GM12878 (cell line): ENCODE results near the gene ZSWIM7. TPM values are rescaled to one million over a fixed set of nuclear protein-coding genes. Genes with fewer than 3 reads are reported as not detected.

Experiments
- ATAC-seq: fragments of 200-7000 bp; cut with Tn5 transposase; 3 replicates; pipeline ENCODE4 v1.9.1; 2020; ENCODE audit warnings: mild to moderate bottlenecking, moderate library complexity
- BruUV-seq: library from RNA; stranded (reverse); fragments of 400-500 nt; replicated peaks from 2 replicates; lab custom pipeline; 2021; lab: Mats Ljungman, UMichigan
- CTCF ChIA-PET: fragments of 300-600 bp; sonication (Branson Sonifier 250); formaldehyde crosslinking; extraction: SDS; loops from one replicate; lab custom pipeline; 2021; ENCODE audit warnings: inconsistent platforms; lab: Yijun Ruan, JAX
- POLR2A ChIA-PET: fragments of 350-600 bp; formaldehyde crosslinking; extraction: SDS; loops from one replicate; lab custom pipeline; 2021; ENCODE audit warnings: inconsistent platforms; lab: Charles Lee
- RAD21 ChIA-PET: fragments of 300-600 bp; sonication (Branson Sonifier 250); formaldehyde crosslinking; loops from one replicate; lab custom pipeline; 2023; ENCODE audit warnings: antibody characterized with exemption; ENCODE audit not compliant: unreplicated experiment; lab: Charles Lee
- SMC1A ChIA-PET: fragments of 300-600 bp; sonication (Branson Sonifier 250); formaldehyde crosslinking; loops from one replicate; lab custom pipeline; 2023; ENCODE audit not compliant: unreplicated experiment, uncharacterized antibody; lab: Charles Lee
- DNase-seq: peaks from one replicate; pipeline ENCODE4 v3.0.0-alpha.2; 2011; ENCODE audit warnings: low read depth, low spot score
- FAIRE-seq: peaks from 3 replicates; lab custom pipeline; 2011; peaks lifted over from hg19 to GRCh38; lab: Jason Lieb, UNC
- H2AFZ ChIP-seq: 2 replicates; pipeline ENCODE4 v1.6.0; 2011; ENCODE audit warnings: low read depth, low read length, control low read depth; ENCODE audit not compliant: control insufficient read depth
- H3K27ac ChIP-seq: 2 replicates; pipeline ENCODE4 v1.5.1; 2011; ENCODE audit warnings: control low read depth; ENCODE audit not compliant: control insufficient read depth, insufficient read depth
- H3K27me3 ChIP-seq, 2 experiments: replicated peaks in 1 of 2; 2 replicates each; pipeline versions ENCODE4 v1.6.0 to v1.6.1; 2011; ENCODE audit warnings: low read length in 1 of 2; ENCODE audit not compliant: control insufficient read depth in 2 of 2, insufficient read depth in 2 of 2
- H3K36me3 ChIP-seq, 2 experiments: 2 replicates each; pipeline ENCODE4 v1.5.1; 2011; ENCODE audit warnings: low read length in 1 of 2; ENCODE audit not compliant: control insufficient read depth in 2 of 2, insufficient read depth in 2 of 2
- H3K4me1 ChIP-seq: 2 replicates; pipeline ENCODE4 v1.6.1; 2011; ENCODE audit warnings: mild to moderate bottlenecking, low read length, moderate library complexity, mixed read lengths; ENCODE audit not compliant: control insufficient read depth, insufficient read depth
- H3K4me2 ChIP-seq: 2 replicates; pipeline ENCODE4 v1.6.0; 2011; ENCODE audit warnings: control low read depth; ENCODE audit not compliant: control insufficient read depth, insufficient read depth
- H3K4me3 ChIP-seq: fragments of 200-600 bp; sonication (generic); 2 replicates; pipeline ENCODE4 v1.5.1; 2016
- H3K79me2 ChIP-seq: 2 replicates; pipeline ENCODE4 v1.6.0; 2011; ENCODE audit warnings: low read length; ENCODE audit not compliant: control insufficient read depth, insufficient read depth
- H3K9ac ChIP-seq: 2 replicates; pipeline ENCODE4 v1.8.0; 2011; ENCODE audit warnings: low read length, control low read depth, mixed read lengths; ENCODE audit not compliant: control insufficient read depth, insufficient read depth
- H3K9me3 ChIP-seq: replicated peaks from 3 replicates; pipeline ENCODE4 v1.5.1; 2011; ENCODE audit warnings: mild to moderate bottlenecking, low read length; ENCODE audit not compliant: control insufficient read depth, insufficient read depth
- H4K20me1 ChIP-seq: 2 replicates; pipeline ENCODE4 v1.6.0; 2011; ENCODE audit not compliant: control insufficient read depth, insufficient read depth
- ASH2L ChIP-seq: fragments of 300-600, 200-600 bp; sonication (generic); IDR thresholded peaks from 2 replicates; pipeline ENCODE4 v1.6.1; 2017; ENCODE audit warnings: low read depth, mild to moderate bottlenecking, borderline replicate concordance
- BCL3 ChIP-seq: IDR thresholded peaks from 2 replicates; pipeline ENCODE4 v1.6.1; 2011; ENCODE audit warnings: borderline replicate concordance, low read depth, mild to moderate bottlenecking, moderate library complexity, low read length; ENCODE audit not compliant: insufficient read depth, poor library complexity, severe bottlenecking
- CHD4 ChIP-seq: fragments of 200-600 bp; sonication (generic); IDR thresholded peaks from 2 replicates; pipeline ENCODE4 v1.6.1; 2016; ENCODE audit warnings: mild to moderate bottlenecking
- E4F1 ChIP-seq: fragments of 450-650 bp; IDR thresholded peaks from 2 replicates; pipeline ENCODE4 v1.6.1; 2018; ENCODE audit warnings: borderline replicate concordance, mild to moderate bottlenecking; ENCODE audit not compliant: partially characterized antibody
- IRF3 ChIP-seq: fragments of 450-650 bp; IDR thresholded peaks from 2 replicates; pipeline ENCODE4 v1.6.1; 2014; ENCODE audit warnings: mild to moderate bottlenecking
- MAX ChIP-seq: IDR thresholded peaks from 2 replicates; pipeline ENCODE4 v1.6.1; 2012; ENCODE audit warnings: low read depth, low read length, improper control_type of control experiment
- MEF2A ChIP-seq: IDR thresholded peaks from 2 replicates; pipeline ENCODE4 v1.6.1; 2011; ENCODE audit warnings: low read depth, mild to moderate bottlenecking, low read length, moderate library complexity; ENCODE audit not compliant: insufficient read depth
- MTA3 ChIP-seq: IDR thresholded peaks from 2 replicates; pipeline ENCODE4 v1.6.1; 2012; ENCODE audit warnings: low read length, inconsistent platforms, borderline replicate concordance
- SKIL ChIP-seq: fragments of 450-650 bp; IDR thresholded peaks from 2 replicates; pipeline ENCODE4 v1.6.1; 2017; ENCODE audit warnings: mild to moderate bottlenecking, low read depth, inconsistent platforms; ENCODE audit not compliant: poor library complexity, severe bottlenecking
- YY1 ChIP-seq: IDR thresholded peaks from 2 replicates; pipeline ENCODE4 v1.6.1; 2011; ENCODE audit warnings: low read depth, mild to moderate bottlenecking, low read length
- ZBTB11 ChIP-seq: fragments of 450-650 bp; formaldehyde crosslinking; IDR thresholded peaks from 2 replicates; pipeline ENCODE4 v1.5.0; 2022; ENCODE audit warnings: mild to moderate bottlenecking, missing genetic modification characterization
- WGBS: methylation state at CpG from one replicate; pipeline ENCODE4 v1.1.6; 2016; ENCODE audit warnings: low lambda C conversion rate; ENCODE audit not compliant: insufficient replicate concordance, insufficient coverage; ENCODE audit errors: missing lambda C conversion rate; 5-methylcytosine and 5-hydroxymethylcytosine counted together
- in situ Hi-C: fragments of 300-500 bp; cut with MboI; formaldehyde crosslinking; loops from 9 replicates; pipeline ENCODE4 v1.14.3; 2018; ENCODE audit warnings: mixed read lengths
- intact Hi-C: fragments of 100-400 bp; cut with micrococcal nuclease; formaldehyde crosslinking; loops from one replicate; pipeline ENCODE4 v1.14.2; 2022; ENCODE audit not compliant: unreplicated experiment
- polyA plus RNA-seq, 11 experiments: library from polyadenylated mRNA; depleted of rRNA in 4 of 11; unstranded in 6 of 11; stranded (reverse) in 5 of 11; fragments of >200 nt; fragmentation: Nextera tagmentation in 4 of 11; fragmentation: Illumina TruSeq in 1 of 11; extraction: Ambion mirVana in 4 of 11; extraction: Trizol in 1 of 11; gene quantifications; 1 replicate in 1 of 11; 2 replicates in 10 of 11; pipeline versions ENCODE4 v1.2.1 to v1.2.3, GENCODE V29; 2011 to 2016; ENCODE audit warnings: inconsistent platforms in 2 of 11, missing spikeins in 2 of 11, low read depth in 1 of 11
- total RNA-seq, 4 experiments: library from RNA; depleted of rRNA in 3 of 4; stranded (reverse); fragments of >200 nt in 3 of 4; fragmentation: Illumina TruSeq in 1 of 4; extraction: Trizol in 1 of 4; gene quantifications; 2 replicates each; pipeline versions ENCODE4 v1.2.1 to v1.2.3, GENCODE V29; 2013 to 2021

Gene ZSWIM7
- total and polyA plus RNA-seq, 10 of the 15 experiments (the other 5 are each of a cell fraction or from before 2014, with no cell fraction given): 7.0 to 26.6 (median 9.9) TPM

- H3K4me1 ChIP-seq: no peaks in the 10 kb centered on the region
- H3K27me3 ChIP-seq: peaks cover 0 to 3% of the 10 kb centered on the region in 2 experiments; a peak in 1 of 4 replicates
- ChIA-PET RAD21 (no interaction called here), POLR2A (no interaction called here), SMC1A (no interaction called here), CTCF (no interaction called here)
- H2AFZ ChIP-seq: no peak overlapping the region
- H3K79me2 ChIP-seq: no peaks in the 10 kb centered on the region
- H4K20me1 ChIP-seq: no peaks in the 10 kb centered on the region
- intact Hi-C loops: no loop called here
- BruUV-seq: no TSS peak
- no peak for FAIRE-seq
- H3K4me2 ChIP-seq: no peak overlapping the region
- H3K27ac ChIP-seq: no peak overlapping the region
- ATAC-seq: no peak
- H3K9ac ChIP-seq: no peak overlapping the region
- H3K36me3 ChIP-seq: no peaks in the 10 kb centered on the region
- in situ Hi-C loops: no loop called here
- no peaks in the 10 kb centered on the region for H3K9me3 ChIP-seq
- 9% methylated on average over 4 of the region's 4 CpGs for WGBS
- no peak for DNase-seq
- no peak overlapping the region for H3K4me3 ChIP-seq
- TF ChIP-seq CHD4: no peak
- TF ChIP-seq E4F1: no peak
- TF ChIP-seq MAX: no peak
- TF ChIP-seq YY1: no peak
- no peak for TF ChIP-seq BCL3
- TF ChIP-seq ZBTB11 (CRISPR knock-in tag): no peak
- no peak for TF ChIP-seq IRF3
- no peak for TF ChIP-seq ASH2L
- no peak for TF ChIP-seq SKIL
- TF ChIP-seq MTA3: no peak
- TF ChIP-seq MEF2A: no peak
Measured at GRCh38 chr17:15929941-15930340, 69.6 kb downstream of the ZSWIM7 start.
